K562 (cell line): Measurements from ENCODE around the gene SIK3. TPM values are rescaled to one million over a fixed set of nuclear protein-coding genes. Genes with fewer than 3 reads are reported as not detected.
A peak's percentile ranks its signal among the peaks of the same experiment; 100 is the strongest.

Experiments
- ARID1B ChIP-seq: fragments of 450-650 bp; IDR thresholded peaks from 2 replicates; pipeline ENCODE4 v1.6.1; 2016; ENCODE audit warnings: antibody characterized with exemption, mild to moderate bottlenecking, inconsistent platforms
- CBFA2T3 ChIP-seq: fragments of 450-650 bp; IDR thresholded peaks from 2 replicates; pipeline ENCODE4 v1.6.1; 2017
- CCNT2 ChIP-seq: IDR thresholded peaks from 2 replicates; pipeline ENCODE4 v1.6.1; 2011; ENCODE audit warnings: borderline replicate concordance, low read depth, mild to moderate bottlenecking, moderate library complexity, mixed read lengths, low read length; ENCODE audit not compliant: insufficient read length; ENCODE audit errors: extremely low read depth
- CEBPB ChIP-seq: fragments of 450-650 bp; IDR thresholded peaks from 2 replicates; pipeline ENCODE4 v1.6.1; 2016; ENCODE audit warnings: missing genetic modification characterization, missing compliant biosample characterization
- DACH1 ChIP-seq: fragments of 450-650 bp; IDR thresholded peaks from 2 replicates; pipeline ENCODE4 v1.6.1; 2018; ENCODE audit not compliant: partially characterized antibody
- DPF2 ChIP-seq: fragments of 450-650 bp; IDR thresholded peaks from 2 replicates; pipeline ENCODE4 v1.6.1; 2016
- EP300 ChIP-seq: IDR thresholded peaks from 2 replicates; pipeline ENCODE4 v1.6.1; 2012; ENCODE audit warnings: low read length, improper control_type of control experiment
- FOXK2 ChIP-seq, 2 experiments: fragments of 450-650 bp; IDR thresholded peaks in 1 of 2; conservative IDR thresholded peaks in 1 of 2; 2 replicates each; pipeline ENCODE4 v1.6.1; 2016; ENCODE audit warnings: low read depth in 2 of 2, mild to moderate bottlenecking in 1 of 2
- GABPA ChIP-seq: fragments of 200-800 bp; sonication (Bioruptor generic); conservative IDR thresholded peaks from 2 replicates; pipeline ENCODE4 v1.6.1; 2016; ENCODE audit warnings: low read depth, missing genetic modification characterization, missing compliant biosample characterization
- KDM1A ChIP-seq, 2 experiments: fragments of 450-650 bp; IDR thresholded peaks; 2 replicates each; pipeline ENCODE4 v1.6.1; 2016; ENCODE audit warnings: mild to moderate bottlenecking in 2 of 2
- MTA1 ChIP-seq: fragments of 450-650 bp; IDR thresholded peaks from 2 replicates; pipeline ENCODE4 v1.6.1; 2017; ENCODE audit warnings: borderline replicate concordance
- NEUROD1 ChIP-seq: fragments of 150-350 bp; IDR thresholded peaks from 2 replicates; pipeline ENCODE4 v1.6.1; 2014; ENCODE audit warnings: borderline replicate concordance, low read length, low read depth; ENCODE audit not compliant: partially characterized antibody
- NR2C2 ChIP-seq, 2 experiments: fragments of 200-800 bp in 1 of 2; sonication (Bioruptor generic) in 1 of 2; sonication (generic) in 1 of 2; formaldehyde crosslinking in 1 of 2; IDR thresholded peaks; 2 replicates each; pipeline versions ENCODE4 v1.6.1 to v1.8.0; 2016 to 2022; ENCODE audit warnings: mild to moderate bottlenecking in 1 of 2, missing compliant biosample characterization in 1 of 2, missing genetic modification characterization in 1 of 2, missing genetic modification reagents in 1 of 2
- RFX7 ChIP-seq: fragments of 250-450 bp; sonication (Bioruptor Pico); IDR thresholded peaks from 2 replicates; pipeline ENCODE4 v1.5.1; 2021; ENCODE audit warnings: mild to moderate bottlenecking
- SOX6 ChIP-seq: fragments of 450-650 bp; IDR thresholded peaks from 2 replicates; pipeline ENCODE4 v1.6.1; 2014; ENCODE audit warnings: mild to moderate bottlenecking
- TBL1XR1 ChIP-seq, 2 experiments: IDR thresholded peaks; 2 replicates each; pipeline ENCODE4 v1.6.1; 2012; ENCODE audit warnings: improper control_type of control experiment in 2 of 2, low read length in 2 of 2, mild to moderate bottlenecking in 1 of 2
- TCF7 ChIP-seq: sonication (generic); IDR thresholded peaks from 2 replicates; pipeline ENCODE4 v1.6.1; 2016; ENCODE audit warnings: antibody characterized with exemption, borderline replicate concordance
- ZNF583 ChIP-seq: fragments of 250-450 bp; sonication (Bioruptor Pico); IDR thresholded peaks from 2 replicates; pipeline ENCODE4 v1.4.0; 2020
- polyA plus RNA-seq, 8 experiments: library from polyadenylated mRNA; depleted of rRNA in 4 of 8; stranded (reverse) in 5 of 8; unstranded in 3 of 8; fragments of >200 nt; fragmentation: Nextera tagmentation in 2 of 8; fragmentation: Illumina TruSeq in 1 of 8; extraction: Ambion mirVana in 2 of 8; extraction: Trizol in 1 of 8; gene quantifications; 2 replicates each; pipeline versions ENCODE4 v1.2.1 to v1.2.3, GENCODE V29; 2011 to 2014; ENCODE audit warnings: inconsistent platforms in 1 of 8, missing spikeins in 1 of 8
- total RNA-seq, 7 experiments: library from RNA; depleted of rRNA in 6 of 7; stranded (reverse); fragments of >200 nt in 6 of 7; fragmentation: Illumina TruSeq in 2 of 7; extraction: Trizol in 2 of 7; gene quantifications; 2 replicates each; pipeline versions ENCODE4 v1.2.1 to v1.2.3, GENCODE V29; 2011 to 2021; ENCODE audit warnings: low replicate concordance in 1 of 7
- TF ChIP-seq, protein P1 (sequence below): sonication (generic); formaldehyde crosslinking; IDR thresholded peaks from 2 replicates; pipeline ENCODE4 v1.8.1; 2023; ENCODE audit warnings: mild to moderate bottlenecking, missing genetic modification reagents
- TF ChIP-seq, protein P2 (sequence below): fragments of 450-650 bp; IDR thresholded peaks from 2 replicates; pipeline ENCODE4 v1.6.1; 2016; ENCODE audit warnings: mild to moderate bottlenecking
- TF ChIP-seq, protein P3 (sequence below), 2 experiments: fragments of 450-650 bp; IDR thresholded peaks; 2 replicates each; pipeline ENCODE4 v1.6.1; 2016

SIK3 gene
- total and polyA plus RNA-seq, 9 of the 15 experiments (the other 6 are each of a cell fraction or from before 2014, with no cell fraction given) = 1.6 to 21.6 (median 8.0) TPM

DNA sequence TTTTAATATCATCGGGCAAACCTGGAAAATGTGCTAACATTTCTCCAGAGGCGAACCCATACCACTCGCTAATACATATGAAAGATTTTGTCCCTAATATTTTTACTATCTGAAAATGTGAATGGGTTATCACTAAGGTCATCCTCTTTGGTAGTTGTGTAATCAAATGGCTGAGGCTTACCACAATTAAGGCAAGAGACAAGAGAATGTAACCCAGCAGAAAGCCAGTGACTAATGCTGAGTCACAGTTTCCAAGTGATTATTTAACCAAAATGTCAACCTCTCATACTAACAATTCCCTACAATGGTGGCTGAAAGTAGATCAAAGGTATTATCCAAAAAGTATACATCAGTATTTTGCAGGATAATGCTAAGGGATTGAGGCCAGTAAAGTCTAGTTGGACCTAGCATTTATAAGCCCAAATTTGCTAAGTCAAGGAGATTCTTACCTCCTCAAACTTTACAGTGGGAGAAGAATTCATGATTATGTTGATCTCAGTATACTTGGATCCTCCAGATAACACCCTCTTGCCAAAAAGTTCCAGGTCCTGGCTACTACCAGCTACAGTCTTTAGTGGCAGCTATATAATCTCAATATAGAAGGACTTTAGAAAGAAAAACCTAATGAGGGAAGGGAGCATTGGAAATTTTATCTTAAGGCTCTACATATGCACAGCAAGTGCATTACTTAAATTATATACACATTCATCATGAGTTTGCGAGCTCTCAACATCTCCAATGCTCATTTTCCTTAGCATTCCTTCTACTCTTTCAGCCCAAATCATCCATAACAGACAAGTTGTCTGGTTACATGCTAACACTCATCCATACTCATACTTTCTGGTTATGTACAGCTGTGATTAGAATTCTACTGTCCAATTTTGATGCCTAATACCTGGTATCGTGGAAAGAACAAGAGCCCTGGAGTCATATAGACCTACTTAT lies 25.4 kb downstream of the SIK3 start (continued):
- TF ChIP-seq CEBPB (tag) (peak; percentile 97), ARID1B (peak; percentile 89), FOXK2 (conservative IDR thresholded peaks at IDR 0.05 in 1 of 2, IDR thresholded peaks at IDR 0.05 in 1 of 2; ENCODE audit: low read depth in 2 of 2) (peak in 1 of 2 experiments; percentile 27; a peak in 1 of 4 replicates), TCF7 (0 out of 2 replicates have a peak, but pooled peaks have one; percentile 31), RFX7 (no peak), GABPA (tag) (0 out of 2 replicates have a peak, but pooled peaks have one; percentile 21), DACH1 (peak; percentile 90), DPF2 (peak; percentile 90), NR2C2 (CRISPR knock-in tag; IDR thresholded peaks at IDR 0.05) (no peak), NR2C2 (tag; IDR thresholded peaks at IDR 0.05) (peak; percentile 74), CCNT2 (peak; percentile 54), NEUROD1 (peak; percentile 53), SOX6 (peak; percentile 88), TBL1XR1 (IDR thresholded peaks at IDR 0.05; ENCODE audit: low read length in 2 of 2) (peak in 1 of 2 experiments; percentile 52; a peak in 1 of 4 replicates), CBFA2T3 (peak; percentile 56), MTA1 (peak; percentile 41; the same call in 1 of the 2 replicates), KDM1A (IDR thresholded peaks at IDR 0.05) (peak; percentile 88 to 89), ZNF583 (CRISPR knock-in tag) (no peak), EP300 (peak; percentile 78)
- TF ChIP-seq, protein P1, sequence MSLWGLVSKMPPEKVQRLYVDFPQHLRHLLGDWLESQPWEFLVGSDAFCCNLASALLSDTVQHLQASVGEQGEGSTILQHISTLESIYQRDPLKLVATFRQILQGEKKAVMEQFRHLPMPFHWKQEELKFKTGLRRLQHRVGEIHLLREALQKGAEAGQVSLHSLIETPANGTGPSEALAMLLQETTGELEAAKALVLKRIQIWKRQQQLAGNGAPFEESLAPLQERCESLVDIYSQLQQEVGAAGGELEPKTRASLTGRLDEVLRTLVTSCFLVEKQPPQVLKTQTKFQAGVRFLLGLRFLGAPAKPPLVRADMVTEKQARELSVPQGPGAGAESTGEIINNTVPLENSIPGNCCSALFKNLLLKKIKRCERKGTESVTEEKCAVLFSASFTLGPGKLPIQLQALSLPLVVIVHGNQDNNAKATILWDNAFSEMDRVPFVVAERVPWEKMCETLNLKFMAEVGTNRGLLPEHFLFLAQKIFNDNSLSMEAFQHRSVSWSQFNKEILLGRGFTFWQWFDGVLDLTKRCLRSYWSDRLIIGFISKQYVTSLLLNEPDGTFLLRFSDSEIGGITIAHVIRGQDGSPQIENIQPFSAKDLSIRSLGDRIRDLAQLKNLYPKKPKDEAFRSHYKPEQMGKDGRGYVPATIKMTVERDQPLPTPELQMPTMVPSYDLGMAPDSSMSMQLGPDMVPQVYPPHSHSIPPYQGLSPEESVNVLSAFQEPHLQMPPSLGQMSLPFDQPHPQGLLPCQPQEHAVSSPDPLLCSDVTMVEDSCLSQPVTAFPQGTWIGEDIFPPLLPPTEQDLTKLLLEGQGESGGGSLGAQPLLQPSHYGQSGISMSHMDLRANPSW (CRISPR knock-in tag) = no peak
- TF ChIP-seq, protein P2, sequence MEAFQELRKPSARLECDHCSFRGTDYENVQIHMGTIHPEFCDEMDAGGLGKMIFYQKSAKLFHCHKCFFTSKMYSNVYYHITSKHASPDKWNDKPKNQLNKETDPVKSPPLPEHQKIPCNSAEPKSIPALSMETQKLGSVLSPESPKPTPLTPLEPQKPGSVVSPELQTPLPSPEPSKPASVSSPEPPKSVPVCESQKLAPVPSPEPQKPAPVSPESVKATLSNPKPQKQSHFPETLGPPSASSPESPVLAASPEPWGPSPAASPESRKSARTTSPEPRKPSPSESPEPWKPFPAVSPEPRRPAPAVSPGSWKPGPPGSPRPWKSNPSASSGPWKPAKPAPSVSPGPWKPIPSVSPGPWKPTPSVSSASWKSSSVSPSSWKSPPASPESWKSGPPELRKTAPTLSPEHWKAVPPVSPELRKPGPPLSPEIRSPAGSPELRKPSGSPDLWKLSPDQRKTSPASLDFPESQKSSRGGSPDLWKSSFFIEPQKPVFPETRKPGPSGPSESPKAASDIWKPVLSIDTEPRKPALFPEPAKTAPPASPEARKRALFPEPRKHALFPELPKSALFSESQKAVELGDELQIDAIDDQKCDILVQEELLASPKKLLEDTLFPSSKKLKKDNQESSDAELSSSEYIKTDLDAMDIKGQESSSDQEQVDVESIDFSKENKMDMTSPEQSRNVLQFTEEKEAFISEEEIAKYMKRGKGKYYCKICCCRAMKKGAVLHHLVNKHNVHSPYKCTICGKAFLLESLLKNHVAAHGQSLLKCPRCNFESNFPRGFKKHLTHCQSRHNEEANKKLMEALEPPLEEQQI = peak; percentile 54; the same call in 1 of the 2 replicates
- TF ChIP-seq, protein P3, sequence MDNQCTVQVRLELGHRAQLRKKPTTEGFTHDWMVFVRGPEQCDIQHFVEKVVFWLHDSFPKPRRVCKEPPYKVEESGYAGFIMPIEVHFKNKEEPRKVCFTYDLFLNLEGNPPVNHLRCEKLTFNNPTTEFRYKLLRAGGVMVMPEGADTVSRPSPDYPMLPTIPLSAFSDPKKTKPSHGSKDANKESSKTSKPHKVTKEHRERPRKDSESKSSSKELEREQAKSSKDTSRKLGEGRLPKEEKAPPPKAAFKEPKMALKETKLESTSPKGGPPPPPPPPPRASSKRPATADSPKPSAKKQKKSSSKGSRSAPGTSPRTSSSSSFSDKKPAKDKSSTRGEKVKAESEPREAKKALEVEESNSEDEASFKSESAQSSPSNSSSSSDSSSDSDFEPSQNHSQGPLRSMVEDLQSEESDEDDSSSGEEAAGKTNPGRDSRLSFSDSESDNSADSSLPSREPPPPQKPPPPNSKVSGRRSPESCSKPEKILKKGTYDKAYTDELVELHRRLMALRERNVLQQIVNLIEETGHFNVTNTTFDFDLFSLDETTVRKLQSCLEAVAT (IDR thresholded peaks at IDR 0.05) = peak in 1 of 2 experiments; percentile 25; a peak in 1 of 4 replicates
